Aorta (tissue), 5 donors: ENCODE data around the gene FGR. TPM values are rescaled to one million over a fixed set of nuclear protein-coding genes. Genes with fewer than 3 reads are reported as not detected.
"Not testable (repeated sequence)": the region's sequence is repeated elsewhere in the genome, so short reads cannot be mapped to it uniquely, and the experiment has no call there.

Source experiments
- ATAC-seq: fragments of 200-7000 bp; cut with Tn5 transposase; one replicate; pipeline ENCODE4 v1.9.1; 2022; ENCODE audit warnings: moderate library complexity; ENCODE audit not compliant: low FRiP score
- DNase-seq, 2 donors: peaks; one replicate each; pipeline ENCODE4 v3.0.0-alpha.2; 2020
- H3K27ac ChIP-seq, 2 donors: one replicate each; pipeline ENCODE4 v1.5.1; 2013; ENCODE audit warnings: low read length in 2 of 2, mild to moderate bottlenecking in 2 of 2, moderate library complexity in 2 of 2, control low read depth in 1 of 2, inconsistent platforms in 1 of 2, low read depth in 1 of 2
- H3K27me3 ChIP-seq, 2 donors: one replicate each; pipeline ENCODE4 v1.6.1; 2013; ENCODE audit warnings: control low read depth in 1 of 2, low read length in 1 of 2, mild to moderate bottlenecking in 1 of 2, moderate library complexity in 1 of 2; ENCODE audit not compliant: insufficient read depth in 2 of 2, control insufficient read depth in 1 of 2
- H3K36me3 ChIP-seq, 2 donors: one replicate each; pipeline ENCODE4 v1.6.1; 2013; ENCODE audit warnings: control low read depth in 1 of 2, low read length in 1 of 2, mild to moderate bottlenecking in 1 of 2; ENCODE audit not compliant: insufficient read depth in 2 of 2, control insufficient read depth in 1 of 2
- H3K4me1 ChIP-seq, 2 donors: one replicate each; pipeline ENCODE4 v1.6.1; 2013; ENCODE audit warnings: low read length in 2 of 2, control low read depth in 1 of 2, mild to moderate bottlenecking in 1 of 2, moderate library complexity in 1 of 2; ENCODE audit not compliant: insufficient read depth in 2 of 2, control insufficient read depth in 1 of 2
- H3K4me3 ChIP-seq, 2 donors: one replicate each; pipeline ENCODE4 v1.5.1; 2013; ENCODE audit warnings: low read length in 2 of 2, control low read depth in 1 of 2, mild to moderate bottlenecking in 1 of 2
- H3K9me3 ChIP-seq: one replicate; pipeline ENCODE4 v1.6.1; 2013; ENCODE audit warnings: mild to moderate bottlenecking, low read length; ENCODE audit not compliant: control insufficient read depth
- WGBS, 2 donors: extraction: QIAGEN DNeasy Blood & Tissue Kit; methylation state at CpG; one replicate each; pipeline ENCODE4 v1.1.7; 2013; 5-methylcytosine and 5-hydroxymethylcytosine counted together
- intact Hi-C, 2 donors: fragments of 100-400 bp; cut with DNase I; formaldehyde crosslinking; loops; one replicate each; pipeline versions ENCODE4 v1.14.2 to v1.15.0; 2022
- long read RNA-seq, 2 donors: library from polyadenylated mRNA; unstranded; transcript quantifications; one replicate each; pipeline ENCODE4 v2.0.0, GENCODE V29; 2020 to 2021
- polyA plus RNA-seq, 2 donors: library from polyadenylated mRNA; stranded (reverse); fragments of 200-250 nt; gene quantifications; one replicate each; pipeline ENCODE4 v1.2.3, GENCODE V29; 2013
- total RNA-seq, 2 donors: library from RNA; stranded (reverse); fragmentation: NEBNext Ultra II Directional; extraction: Animal tissue kit (Norgen Biotek cat#: 25700); gene quantifications; one replicate each; pipeline ENCODE4 v1.2.1, GENCODE V29; 2021
- donor health status: healthy with polysubstance abuse.
- donor health status: Bipolar disorder and iron deficiency.
- donor health status: DM: no; HTN: no; CAD: no.
- donor health status: DM: no; HTN: no; CAD: no.
- donor health status: DM: yes; HTN: yes; CAD: no.

The FGR gene
- 10 to 100 TPM; 12.1 to 21.7 TPM for total RNA-seq
- 10 to 100 TPM in 1 of 2 donors, 1 to 10 TPM in 1; 2.8 to 12.1 TPM for polyA plus RNA-seq
- long read RNA-seq, donor 1, transcript FGR-203 (13 exons, 2,729 nt): major isoform, 16 of 49 reads
- long read RNA-seq, donor 1, transcript FGR-204 (13 exons, 2,483 nt): minor isoform, 5 of 49 reads
- long read RNA-seq, donor 1, partial matches to known transcripts: 7 of 49 reads
- long read RNA-seq, donor 1, other reads (novel, unspliced or antisense): 17 of 49 reads
- long read RNA-seq, donor 2, partial matches to known transcripts: 0 of 4 reads
- long read RNA-seq, donor 2, other reads (novel, unspliced or antisense): 2 of 4 reads

- 33 to 35% methylated on average over 19 to 28 of the region's 28 CpGs for WGBS, 2 donors
- Histone ChIP-seq H3K9me3 (no peaks in the 10 kb centered on the region), H3K27ac (no peak within 1 kb of the TSS), H3K36me3 (no peaks in the 10 kb centered on the region), H3K27me3 (no peaks in the 10 kb centered on the region), H3K4me1 (no peaks in the 10 kb centered on the region), H3K4me3 (peak within 1 kb of the TSS; percentile 1 to 18)
- intact Hi-C loops: no loop called here
- DNase-seq (no peak), ATAC-seq (peak; percentile 13)
Measured at GRCh38 chr1:27634985-27635367, at the start of gene FGR. Gene FGR, minus strand, starts transcription at chr1:27635185. Its CDS starts 11,269 bp downstream, at chr1:27623916.

GRCh38 chr1:27684176-27684575, 49.2 kb upstream of the FGR start:
- intact Hi-C loops: no loop called here
- Histone ChIP-seq H3K9me3 (no peaks in the 10 kb centered on the region), H3K27me3 (no peaks in the 10 kb centered on the region), H3K27ac (no peak overlapping the region), H3K36me3 (no peaks in the 10 kb centered on the region), H3K4me3 (no peak overlapping the region), H3K4me1 (no peaks in the 10 kb centered on the region)
- 87 to 88% methylated on average over 2 of the region's 2 CpGs for WGBS, 2 donors
- no peak for ATAC-seq
- DNase-seq: no peak

- 88 to 93% methylated on average over 5 of the region's 5 CpGs for WGBS, 2 donors
- Histone ChIP-seq H3K4me1 (no peaks in the 10 kb centered on the region), H3K36me3 (no peaks in the 10 kb centered on the region), H3K4me3 (no peak overlapping the region), H3K9me3 (no peaks in the 10 kb centered on the region), H3K27ac (no peak overlapping the region), H3K27me3 (no peaks in the 10 kb centered on the region)
- intact Hi-C loops: no loop called here
- DNase-seq: no peak
- ATAC-seq: no peak
Measured at GRCh38 chr1:27682351-27682944, 47.5 kb upstream of the FGR start.

- DNase-seq, H3K27me3 ChIP-seq, H3K9me3 ChIP-seq, H3K4me3 ChIP-seq, ATAC-seq, intact Hi-C loops, H3K27ac ChIP-seq, H3K36me3 ChIP-seq, H3K4me1 ChIP-seq: not testable (repeated sequence)
- 96 to 97% methylated on average over 4 of the region's 4 CpGs for WGBS, 2 donors
Measured at GRCh38 chr1:27681580-27681979, 46.6 kb upstream of the FGR start.

- H3K27ac ChIP-seq, ATAC-seq, intact Hi-C loops, H3K4me1 ChIP-seq, H3K4me3 ChIP-seq, H3K27me3 ChIP-seq, H3K9me3 ChIP-seq, H3K36me3 ChIP-seq: not testable (repeated sequence)
- WGBS, 2 donors: 94 to 97% methylated on average over 2 of the region's 2 CpGs
- peak in 1 of 2 donors; percentile 9 for DNase-seq
Measured at GRCh38 chr1:27680225-27680791, 45.3 kb upstream of the FGR start.

GRCh38 chr1:27678747-27679146, 43.8 kb upstream of the FGR start:
- H3K36me3 ChIP-seq: no peaks in the 10 kb centered on the region
- intact Hi-C loops: no loop called here
- DNase-seq: no peak
- H3K4me1 ChIP-seq: no peaks in the 10 kb centered on the region
- no peak overlapping the region for H3K4me3 ChIP-seq
- H3K27me3 ChIP-seq: no peaks in the 10 kb centered on the region
- no peak for ATAC-seq
- no peaks in the 10 kb centered on the region for H3K9me3 ChIP-seq
- no peak overlapping the region for H3K27ac ChIP-seq

- Histone ChIP-seq H3K4me1 (no peaks in the 10 kb centered on the region), H3K4me3 (no peak overlapping the region), H3K36me3 (no peaks in the 10 kb centered on the region), H3K27ac (no peak overlapping the region), H3K27me3 (no peaks in the 10 kb centered on the region), H3K9me3 (no peaks in the 10 kb centered on the region)
- DNase-seq (no peak), ATAC-seq (no peak)
- intact Hi-C loops: no loop called here
- 94 to 98% methylated on average over 1 of the region's 1 CpG for WGBS, 2 donors
Measured at GRCh38 chr1:27676410-27676809, 41.4 kb upstream of the FGR start.

GRCh38 chr1:27672750-27673112, 37.7 kb upstream of the FGR start:
- intact Hi-C loops: loop anchor here (2.0 to 5.0 kb wide), 3 partner anchors 54 to 100 kb away; partner anchors contain the start of gene STX12 (in 2 of the 2)
- ATAC-seq: no peak

More at GRCh38 chr1:27672750-27673112, 37.7 kb upstream of the FGR start:
- no peak for DNase-seq
- peak overlapping the region; percentile 2 to 95 for H3K27ac ChIP-seq
- no peak overlapping the region for H3K4me3 ChIP-seq
- no peaks in the 10 kb centered on the region for H3K36me3 ChIP-seq
- no peaks in the 10 kb centered on the region for H3K9me3 ChIP-seq
- peaks cover 0 to 4% of the 10 kb centered on the region in 2 donors for H3K4me1 ChIP-seq
- H3K27me3 ChIP-seq: no peaks in the 10 kb centered on the region
